SH-SY5Y (cell line): Measurements from ENCODE around the gene UQCRFS1.

Source experiments
- GATA2 ChIP-seq: IDR thresholded peaks from 2 replicates; pipeline ENCODE4 v1.6.1; 2011; ENCODE audit warnings: mild to moderate bottlenecking, low read depth, low read length
- GATA3 ChIP-seq: IDR thresholded peaks from 2 replicates; pipeline ENCODE4 v1.6.1; 2011; ENCODE audit warnings: low read depth, mild to moderate bottlenecking, low read length, moderate library complexity

The UQCRFS1 gene

GRCh38 chr19:29189033-29189360 is 24.0 kb downstream of the UQCRFS1 start:
- TF ChIP-seq GATA3 (no peak), GATA2 (no peak)

DNA sequence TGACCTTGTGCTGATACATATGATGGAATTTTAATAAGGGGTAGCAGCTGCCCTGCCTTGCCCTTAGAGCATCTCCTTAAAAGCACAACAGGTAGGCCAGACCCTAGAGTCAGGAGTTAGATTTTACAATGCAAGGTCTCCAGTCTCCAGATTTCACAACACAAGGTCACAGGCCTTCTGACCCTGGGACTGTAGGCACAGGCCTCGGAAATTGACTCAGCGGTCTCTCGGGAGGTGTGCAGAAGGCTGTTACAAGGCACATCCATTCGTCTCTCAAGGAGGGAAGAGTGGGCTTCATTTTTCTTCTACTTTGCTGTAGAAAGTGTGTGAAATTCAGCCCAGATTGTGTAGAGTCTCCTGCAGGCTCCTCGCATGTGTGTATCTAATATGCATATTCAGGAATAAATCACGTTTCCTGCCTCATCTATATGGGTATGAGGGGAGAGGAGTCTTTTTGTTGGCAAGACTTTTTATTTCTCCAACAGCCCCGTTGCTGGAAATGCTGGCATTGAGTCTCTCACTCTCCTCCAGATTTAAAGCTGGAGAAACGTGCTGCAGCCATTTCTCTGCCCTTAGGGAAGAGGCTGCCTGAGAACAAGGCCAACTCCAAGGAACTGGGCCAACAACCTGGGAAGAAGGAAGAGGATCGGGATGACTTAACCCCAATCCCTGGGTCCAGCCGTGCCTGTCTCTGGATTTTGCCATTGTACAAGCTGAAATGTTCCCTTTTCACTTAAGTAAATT is 24.5 kb downstream of the UQCRFS1 start:
- no peak for TF ChIP-seq GATA3
- no peak for TF ChIP-seq GATA2

- no peak for TF ChIP-seq GATA2
- no peak for TF ChIP-seq GATA3
These were observed 25.3 kb downstream of the UQCRFS1 start for GRCh38 chr19:29187676-29188075.

- TF ChIP-seq GATA3 = no peak
- TF ChIP-seq GATA2 = no peak
These were observed 27.5 kb downstream of the UQCRFS1 start for GRCh38 chr19:29185427-29185826.

GRCh38 chr19:29176981-29177754 is 35.8 kb downstream of the UQCRFS1 start:
- TF ChIP-seq GATA2 (no peak), GATA3 (no peak)

DNA sequence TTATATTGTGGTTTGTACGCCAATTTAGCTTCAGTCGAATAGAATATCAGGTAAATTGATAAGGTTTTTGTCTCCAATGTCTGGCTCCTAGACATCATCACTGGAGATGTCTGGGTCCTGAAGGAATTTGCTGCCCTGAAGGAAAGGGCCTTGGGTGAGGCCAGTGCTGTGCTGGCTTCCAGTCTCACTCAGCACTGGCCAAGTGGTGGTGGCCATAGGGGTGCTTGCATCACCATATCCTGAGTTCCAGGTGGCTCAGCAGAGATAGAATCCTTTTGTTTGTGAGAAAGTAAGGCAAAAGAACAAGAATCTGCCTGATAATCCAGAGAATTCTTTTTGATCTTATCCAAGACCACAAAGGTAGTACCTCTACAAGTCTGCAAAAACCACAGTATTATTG is 39.1 kb downstream of the UQCRFS1 start:
- TF ChIP-seq GATA2 (no peak), GATA3 (no peak)

GRCh38 chr19:29172302-29172701 is 40.6 kb downstream of the UQCRFS1 start:
- TF ChIP-seq GATA3 = no peak
- no peak for TF ChIP-seq GATA2

DNA sequence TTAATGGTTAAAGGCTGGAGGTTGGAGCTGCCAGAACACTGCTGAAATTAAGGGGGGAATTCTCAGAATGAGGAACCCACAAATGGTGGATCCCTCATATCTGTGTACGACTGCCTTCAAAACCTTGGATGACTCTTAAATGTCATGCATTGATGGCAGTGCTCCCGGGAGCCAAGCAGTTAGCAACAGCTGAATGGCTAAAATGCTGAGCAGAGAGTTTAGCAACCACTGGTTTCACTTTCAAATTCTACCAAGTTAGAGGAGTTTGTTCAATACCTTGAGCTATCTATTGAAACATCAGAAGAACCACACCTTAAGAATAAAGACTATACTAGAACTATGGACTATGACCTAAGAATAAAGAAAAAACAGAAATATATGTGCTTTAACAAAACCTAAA is 41.4 kb downstream of the UQCRFS1 start:
- TF ChIP-seq GATA3 (no peak), GATA2 (no peak)

GRCh38 chr19:29170554-29170953 is 42.4 kb downstream of the UQCRFS1 start:
- TF ChIP-seq GATA3 = no peak
- TF ChIP-seq GATA2 = no peak

- TF ChIP-seq GATA3 = no peak
These were observed 50.3 kb downstream of the UQCRFS1 start for GRCh38 chr19:29162694-29163093.

- no peak for TF ChIP-seq GATA3
- no peak for TF ChIP-seq GATA2
These were observed 57.3 kb downstream of the UQCRFS1 start for GRCh38 chr19:29155683-29156082.
